HepG2 (cell line): ENCODE results near the gene KAZN. TPM values are rescaled to one million over a fixed set of nuclear protein-coding genes. Genes with fewer than 3 reads are reported as not detected.

Experiments
- ATAC-seq: fragments of 200-7000 bp; cut with Tn5 transposase; 3 replicates; pipeline ENCODE4 v1.9.1; 2020; ENCODE audit warnings: mild to moderate bottlenecking, moderate library complexity
- BruUV-seq: library from RNA; stranded (reverse); fragments of 400-500 nt; replicated peaks from 2 replicates; lab custom pipeline; 2021; lab: Mats Ljungman, UMichigan
- CTCF ChIA-PET: fragments of 300-600 bp; formaldehyde crosslinking; extraction: SDS; loops from one replicate; lab custom pipeline; 2021; ENCODE audit warnings: low total read pairs, inconsistent platforms, low intra/inter-chr PET ratio; lab: Yijun Ruan, JAX
- POLR2A ChIA-PET: fragments of 350-600 bp; sonication (Branson Sonifier 250); formaldehyde crosslinking; loops from one replicate; lab custom pipeline; 2020; ENCODE audit warnings: antibody characterized with exemption, inconsistent platforms; lab: Yijun Ruan, JAX
- DNase-seq: peaks from one replicate; pipeline ENCODE4 v3.0.0-alpha.2; 2015; ENCODE audit warnings: low spot score
- FAIRE-seq: peaks from 3 replicates; lab custom pipeline; 2011; peaks lifted over from hg19 to GRCh38; lab: Jason Lieb, UNC
- H2AFZ ChIP-seq: one replicate; pipeline ENCODE4 v1.6.1; 2011; ENCODE audit warnings: low read length, inconsistent platforms
- H3K27ac ChIP-seq: fragments of 300-600 bp; 3 replicates; pipeline ENCODE4 v1.8.0; 2011; ENCODE audit warnings: mixed run types, mild to moderate bottlenecking, mixed read lengths, low read length, inconsistent platforms; ENCODE audit not compliant: insufficient read depth; ENCODE audit errors: extremely low read length
- H3K27me3 ChIP-seq, 2 experiments: fragments of 200-600 bp in 1 of 2; 2 replicates in 1 of 2; 3 replicates in 1 of 2; pipeline versions ENCODE4 v1.6.0 to v1.8.0; 2011; ENCODE audit warnings: low read length in 2 of 2, mild to moderate bottlenecking in 2 of 2, moderate library complexity in 2 of 2, inconsistent platforms in 1 of 2; ENCODE audit not compliant: insufficient read depth in 2 of 2, control insufficient read depth in 1 of 2
- H3K36me3 ChIP-seq, 2 experiments: fragments of 200-600 bp in 1 of 2; replicated peaks in 1 of 2; 2 replicates in 1 of 2; 3 replicates in 1 of 2; pipeline versions ENCODE4 v1.5.1 to v1.8.0; 2011; ENCODE audit warnings: low read length in 2 of 2, inconsistent platforms in 1 of 2; ENCODE audit not compliant: insufficient read depth in 2 of 2, control insufficient read depth in 1 of 2
- H3K4me1 ChIP-seq: 2 replicates; pipeline ENCODE4 v1.5.1; 2012; ENCODE audit warnings: low read length, inconsistent platforms; ENCODE audit not compliant: insufficient read depth
- H3K4me2 ChIP-seq: 2 replicates; pipeline ENCODE4 v1.6.0; 2011; ENCODE audit warnings: low read depth, low read length, inconsistent platforms
- H3K4me3 ChIP-seq, 3 experiments: fragments of 200-600 bp in 1 of 3; sonication (generic), shearing (Covaris generic) in 1 of 3; replicated peaks in 1 of 3; 2 replicates each; pipeline ENCODE4 v1.5.1; 2011 to 2016; ENCODE audit warnings: low read length in 3 of 3, inconsistent platforms in 2 of 3, low read depth in 2 of 3, mild to moderate bottlenecking in 2 of 3, control low read depth in 1 of 3, mixed read lengths in 1 of 3; ENCODE audit not compliant: insufficient read depth in 1 of 3
- H3K79me2 ChIP-seq: one replicate; pipeline ENCODE4 v1.6.1; 2011; ENCODE audit warnings: low read length, inconsistent platforms; ENCODE audit not compliant: insufficient read depth
- H3K9ac ChIP-seq: 2 replicates; pipeline ENCODE4 v1.6.0; 2011; ENCODE audit warnings: mild to moderate bottlenecking, low read depth, low read length, inconsistent platforms; ENCODE audit not compliant: insufficient read depth
- H3K9me3 ChIP-seq: 2 replicates; pipeline ENCODE4 v1.5.1; 2012; ENCODE audit warnings: mild to moderate bottlenecking, low read length
- H4K20me1 ChIP-seq: 2 replicates; pipeline ENCODE4 v1.6.0; 2011; ENCODE audit warnings: inconsistent platforms, mild to moderate bottlenecking, low read length, moderate library complexity; ENCODE audit not compliant: insufficient read depth
- ELF1 ChIP-seq: sonication (generic); formaldehyde crosslinking; IDR thresholded peaks from 2 replicates; pipeline ENCODE4 v1.4.0; 2020; ENCODE audit warnings: missing genetic modification reagents
- FOXK2 ChIP-seq: fragments of 450-650 bp; IDR thresholded peaks from 2 replicates; pipeline ENCODE4 v1.6.1; 2016
- GMEB1 ChIP-seq: sonication (generic); formaldehyde crosslinking; IDR thresholded peaks from 2 replicates; pipeline ENCODE4 v1.5.1; 2020; ENCODE audit warnings: missing genetic modification reagents, mild to moderate bottlenecking, borderline replicate concordance
- KMT2A ChIP-seq: sonication (generic); formaldehyde crosslinking; IDR thresholded peaks from 2 replicates; pipeline ENCODE4 v1.4.0; 2020; ENCODE audit warnings: missing genetic modification reagents
- MEIS2 ChIP-seq: sonication (generic); formaldehyde crosslinking; IDR thresholded peaks from 2 replicates; pipeline ENCODE4 v1.9.0; 2021; ENCODE audit warnings: mild to moderate bottlenecking, missing genetic modification reagents
- MNT ChIP-seq: fragments of 450-650 bp; IDR thresholded peaks from 2 replicates; pipeline ENCODE4 v1.6.1; 2016
- ZNF121 ChIP-seq: sonication (generic); formaldehyde crosslinking; IDR thresholded peaks from 2 replicates; pipeline ENCODE4 v1.5.0; 2020; ENCODE audit warnings: mild to moderate bottlenecking, missing genetic modification reagents
- ZNF335 ChIP-seq: sonication (generic); formaldehyde crosslinking; IDR thresholded peaks from 2 replicates; pipeline ENCODE4 v1.4.0; 2020; ENCODE audit warnings: missing genetic modification reagents
- ZNF558 ChIP-seq: sonication (generic); formaldehyde crosslinking; IDR thresholded peaks from 2 replicates; pipeline ENCODE4 v1.9.0; 2022; ENCODE audit warnings: mild to moderate bottlenecking, missing genetic modification reagents, borderline replicate concordance
- ZNF672 ChIP-seq: sonication (generic); formaldehyde crosslinking; IDR thresholded peaks from 2 replicates; pipeline ENCODE4 v1.8.1; 2022; ENCODE audit warnings: missing genetic modification reagents
- ZNF83 ChIP-seq: sonication (generic); formaldehyde crosslinking; IDR thresholded peaks from 2 replicates; pipeline ENCODE4 v1.4.0; 2020; ENCODE audit warnings: missing genetic modification reagents, mild to moderate bottlenecking, borderline replicate concordance
- ZNF839 ChIP-seq: sonication (generic); formaldehyde crosslinking; IDR thresholded peaks from 2 replicates; pipeline ENCODE4 v1.4.0; 2020; ENCODE audit warnings: missing genetic modification reagents, mild to moderate bottlenecking, borderline replicate concordance
- WGBS: methylation state at CpG from one replicate; pipeline ENCODE4 v1.1.6; 2017; ENCODE audit warnings: low lambda C conversion rate; 5-methylcytosine and 5-hydroxymethylcytosine counted together
- in situ Hi-C: cut with HindIII; loops from 2 replicates; pipeline ENCODE4 v1.10.0; 2017; ENCODE audit warnings: low pct_unique_long_range_greater_than_20kb; ENCODE audit not compliant: extremely low pct_ligation_motif_present
- intact Hi-C: fragments of 100-400 bp; cut with micrococcal nuclease; formaldehyde crosslinking; loops from one replicate; pipeline ENCODE4 v1.10.0; 2022; ENCODE audit not compliant: unreplicated experiment
- polyA plus RNA-seq, 8 experiments: library from polyadenylated mRNA; depleted of rRNA in 3 of 8; stranded (reverse) in 7 of 8; unstranded in 1 of 8; fragments of >200 nt; fragmentation: Illumina TruSeq in 4 of 8; extraction: Trizol in 4 of 8; gene quantifications; 2 replicates each; pipeline versions ENCODE4 v1.2.1 to v1.2.3, GENCODE V29; 2011 to 2016; ENCODE audit warnings: low read depth in 4 of 8, missing spikeins in 1 of 8, mixed read lengths in 1 of 8; ENCODE audit not compliant: insufficient read depth in 1 of 8
- total RNA-seq, 5 experiments: library from RNA; depleted of rRNA; stranded (reverse); fragments of >200 nt; fragmentation: Illumina TruSeq; extraction: Trizol; gene quantifications; 2 replicates each; pipeline ENCODE4 v1.2.3, GENCODE V29; 2016; ENCODE audit warnings: low read depth in 1 of 5
- TF ChIP-seq, protein P1 (sequence below): sonication (generic); formaldehyde crosslinking; IDR thresholded peaks from 2 replicates; pipeline ENCODE4 v1.4.0; 2020; ENCODE audit warnings: missing genetic modification reagents
- TF ChIP-seq, protein P2 (sequence below): IDR thresholded peaks from 2 replicates; pipeline ENCODE4 v1.6.1; 2016
- TF ChIP-seq, protein P3 (sequence below): sonication (generic); formaldehyde crosslinking; IDR thresholded peaks from 2 replicates; pipeline ENCODE4 v1.9.0; 2021; ENCODE audit warnings: missing genetic modification reagents, mild to moderate bottlenecking, borderline replicate concordance

Gene KAZN
- total and polyA plus RNA-seq, 2 of the 13 experiments (the other 11 are each of a cell fraction or from before 2014, with no cell fraction given), result 10.4 to 13.5 TPM

- TF ChIP-seq MNT, result no peak
- TF ChIP-seq GMEB1 (CRISPR knock-in tag), result no peak
- no peak for TF ChIP-seq KMT2A (CRISPR knock-in tag)
- TF ChIP-seq, protein P1, sequence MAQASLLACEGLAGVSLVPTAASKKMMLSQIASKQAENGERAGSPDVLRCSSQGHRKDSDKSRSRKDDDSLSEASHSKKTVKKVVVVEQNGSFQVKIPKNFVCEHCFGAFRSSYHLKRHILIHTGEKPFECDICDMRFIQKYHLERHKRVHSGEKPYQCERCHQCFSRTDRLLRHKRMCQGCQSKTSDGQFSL, result no peak
- TF ChIP-seq, all 625 proteins: peak for 0
Observed at GRCh38 chr1:15089258-15089992, 490.9 kb downstream of the KAZN start (continued).

- Histone ChIP-seq H3K27ac (no peak overlapping the region), H3K79me2 (no peaks in the 10 kb centered on the region), H3K36me3 (no peaks in the 10 kb centered on the region), H3K27me3 (peaks cover 2 to 24% of the 10 kb centered on the region in 2 experiments; a peak in 2 of 5 replicates), H3K4me2 (peak overlapping the region; percentile 59), H2AFZ (no peak overlapping the region), H4K20me1 (no peaks in the 10 kb centered on the region), H3K9me3 (no peaks in the 10 kb centered on the region), H3K9ac (no peak overlapping the region), H3K4me3 (no peak overlapping the region; a peak in 1 of 6 replicates), H3K4me1 (peaks cover 12% of the 10 kb centered on the region)
- POLR2A ChIA-PET, result no interaction called here
- ATAC-seq, result peak; percentile 96
- in situ Hi-C loops (no loop called here), intact Hi-C loops (no loop called here)
- no peak for FAIRE-seq
- 0% methylated on average over 4 of the region's 13 CpGs for WGBS
- CTCF ChIA-PET, result no interaction called here
- DNase-seq, result peak; percentile 64
- no TSS peak for BruUV-seq
- TF ChIP-seq, protein P2, sequence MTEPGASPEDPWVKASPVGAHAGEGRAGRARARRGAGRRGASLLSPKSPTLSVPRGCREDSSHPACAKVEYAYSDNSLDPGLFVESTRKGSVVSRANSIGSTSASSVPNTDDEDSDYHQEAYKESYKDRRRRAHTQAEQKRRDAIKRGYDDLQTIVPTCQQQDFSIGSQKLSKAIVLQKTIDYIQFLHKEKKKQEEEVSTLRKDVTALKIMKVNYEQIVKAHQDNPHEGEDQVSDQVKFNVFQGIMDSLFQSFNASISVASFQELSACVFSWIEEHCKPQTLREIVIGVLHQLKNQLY, result no peak
- TF ChIP-seq ZNF558 (no peak), ZNF839 (no peak), MEIS2 (no peak), ZNF121 (CRISPR knock-in tag) (no peak), FOXK2 (no peak), ZNF83 (CRISPR knock-in tag) (no peak), ZNF672 (no peak), KMT2A (CRISPR knock-in tag) (no peak), ZNF335 (CRISPR knock-in tag) (no peak), ELF1 (CRISPR knock-in tag) (peak; percentile 99)
- TF ChIP-seq, protein P3, sequence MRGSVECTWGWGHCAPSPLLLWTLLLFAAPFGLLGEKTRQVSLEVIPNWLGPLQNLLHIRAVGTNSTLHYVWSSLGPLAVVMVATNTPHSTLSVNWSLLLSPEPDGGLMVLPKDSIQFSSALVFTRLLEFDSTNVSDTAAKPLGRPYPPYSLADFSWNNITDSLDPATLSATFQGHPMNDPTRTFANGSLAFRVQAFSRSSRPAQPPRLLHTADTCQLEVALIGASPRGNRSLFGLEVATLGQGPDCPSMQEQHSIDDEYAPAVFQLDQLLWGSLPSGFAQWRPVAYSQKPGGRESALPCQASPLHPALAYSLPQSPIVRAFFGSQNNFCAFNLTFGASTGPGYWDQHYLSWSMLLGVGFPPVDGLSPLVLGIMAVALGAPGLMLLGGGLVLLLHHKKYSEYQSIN (CRISPR knock-in tag), result no peak
Observed at GRCh38 chr1:15090373-15090772, 491.9 kb downstream of the KAZN start.
